Neural cell (in vitro differentiated cells): ENCODE measurements around the gene GUCA2B.

Source experiments
- CTCF ChIP-seq: fragments of 450-650 bp; IDR thresholded peaks from 2 replicates; pipeline ENCODE4 v1.5.1; 2014; ENCODE audit warnings: antibody characterized with exemption, mild to moderate bottlenecking, moderate library complexity; ENCODE audit not compliant: poor library complexity, severe bottlenecking
- EZH2 ChIP-seq: fragments of 200-600, 300-800 bp; shearing (Covaris generic), sonication (generic); IDR thresholded peaks from 2 replicates; pipeline ENCODE4 v1.6.1; 2014; ENCODE audit warnings: antibody characterized with exemption, low read length, borderline replicate concordance, mild to moderate bottlenecking; ENCODE audit not compliant: insufficient read depth, poor library complexity, severe bottlenecking
- POLR2AphosphoS5 ChIP-seq: IDR thresholded peaks from 2 replicates; pipeline ENCODE4 v1.6.1; 2012
- TAF1 ChIP-seq: IDR thresholded peaks from 2 replicates; pipeline ENCODE4 v1.6.1; 2012; ENCODE audit warnings: low read depth

GRCh38 chr1:42133390-42133789 is 19.8 kb upstream of the GUCA2B start:
- TF ChIP-seq CTCF (no peak), TAF1 (no peak), EZH2 (no peak), POLR2AphosphoS5 (no peak)
